Mesenchymal stem cell (in vitro differentiated cells and primary cell): ENCODE data around the gene TMEM74B.
"Not testable (repeated sequence)": the region's sequence is repeated elsewhere in the genome, so short reads cannot be mapped to it uniquely, and the experiment has no call there.

ENCODE experiments used
- DNase-seq: peaks from one replicate; pipeline ENCODE4 v3.0.0-alpha.2; 2013
- H2AFZ ChIP-seq: one replicate; pipeline ENCODE4 v1.6.1; 2013; ENCODE audit warnings: low read depth, mild to moderate bottlenecking, control low read depth, inconsistent platforms, low read length, moderate library complexity
- H2AK5ac ChIP-seq: 2 replicates; pipeline ENCODE4 v1.6.1; 2013; ENCODE audit warnings: low read length, moderate library complexity, mild to moderate bottlenecking, inconsistent platforms; ENCODE audit not compliant: severe bottlenecking
- H2BK120ac ChIP-seq: one replicate; pipeline ENCODE4 v1.6.1; 2013; ENCODE audit warnings: low read depth, mild to moderate bottlenecking, inconsistent platforms, low read length, moderate library complexity
- H2BK12ac ChIP-seq, 2 experiments: one replicate each; pipeline ENCODE4 v1.6.1; 2013; ENCODE audit warnings: inconsistent platforms in 2 of 2, low read length in 2 of 2, mild to moderate bottlenecking in 2 of 2, moderate library complexity in 2 of 2, control low read depth in 1 of 2
- H2BK15ac ChIP-seq: one replicate; pipeline ENCODE4 v1.6.1; 2013; ENCODE audit warnings: mild to moderate bottlenecking, low read depth, inconsistent platforms; ENCODE audit not compliant: poor library complexity, severe bottlenecking
- H2BK5ac ChIP-seq: 2 replicates; pipeline ENCODE4 v1.6.1; 2013; ENCODE audit warnings: low read depth, mild to moderate bottlenecking, low read length, control low read depth, inconsistent platforms; ENCODE audit not compliant: poor library complexity, severe bottlenecking
- H3K14ac ChIP-seq, 2 experiments: one replicate each; pipeline ENCODE4 v1.6.1; 2013; ENCODE audit warnings: inconsistent platforms in 2 of 2, low read length in 2 of 2, control low read depth in 1 of 2, mild to moderate bottlenecking in 1 of 2, moderate library complexity in 1 of 2
- H3K18ac ChIP-seq, 2 experiments: one replicate each; pipeline ENCODE4 v1.6.1; 2013; ENCODE audit warnings: inconsistent platforms in 2 of 2, low read length in 2 of 2, control low read depth in 1 of 2, low read depth in 1 of 2, mild to moderate bottlenecking in 1 of 2
- H3K23ac ChIP-seq, 2 experiments: one replicate each; pipeline ENCODE4 v1.6.1; 2013; ENCODE audit warnings: inconsistent platforms in 2 of 2, low read length in 2 of 2, mild to moderate bottlenecking in 2 of 2, moderate library complexity in 2 of 2, control low read depth in 1 of 2
- H3K27ac ChIP-seq: 2 replicates; pipeline ENCODE4 v1.5.1; 2013; ENCODE audit warnings: mild to moderate bottlenecking, moderate library complexity, low read length, control low read depth, inconsistent platforms; ENCODE audit not compliant: poor library complexity, severe bottlenecking
- H3K27me3 ChIP-seq, 2 experiments: 2 replicates each; pipeline versions ENCODE4 v1.6.1 to v1.7.0; 2013; ENCODE audit warnings: low read length in 2 of 2, mild to moderate bottlenecking in 2 of 2, moderate library complexity in 2 of 2, control low read depth in 1 of 2, inconsistent platforms in 1 of 2; ENCODE audit not compliant: control insufficient read depth in 1 of 2, insufficient read depth in 1 of 2
- H3K36me3 ChIP-seq, 2 experiments: 2 replicates each; pipeline versions ENCODE4 v1.6.1 to v1.7.0; 2013; ENCODE audit warnings: low read length in 2 of 2, control low read depth in 1 of 2, inconsistent platforms in 1 of 2, low read depth in 1 of 2, mild to moderate bottlenecking in 1 of 2; ENCODE audit not compliant: insufficient read depth in 2 of 2, control insufficient read depth in 1 of 2
- H3K4ac ChIP-seq, 2 experiments: one replicate each; pipeline ENCODE4 v1.6.1; 2013; ENCODE audit warnings: inconsistent platforms in 2 of 2, low read length in 2 of 2, mild to moderate bottlenecking in 2 of 2, moderate library complexity in 2 of 2, control low read depth in 1 of 2, low read depth in 1 of 2
- H3K4me1 ChIP-seq: 2 replicates; pipeline ENCODE4 v1.6.1; 2013; ENCODE audit warnings: low read depth, low read length, control low read depth; ENCODE audit not compliant: control insufficient read depth, insufficient read depth
- H3K4me2 ChIP-seq: 2 replicates; pipeline ENCODE4 v1.6.1; 2013; ENCODE audit warnings: low read length, mild to moderate bottlenecking, inconsistent platforms; ENCODE audit not compliant: poor library complexity, severe bottlenecking
- H3K4me3 ChIP-seq, 2 experiments: 2 replicates each; pipeline versions ENCODE4 v1.5.1 to v1.7.0; 2013; ENCODE audit warnings: low read length in 2 of 2, mild to moderate bottlenecking in 2 of 2, control low read depth in 1 of 2, low read depth in 1 of 2; ENCODE audit not compliant: insufficient read depth in 1 of 2
- H3K79me1 ChIP-seq: replicated peaks from 2 replicates; pipeline ENCODE4 v1.6.1; 2013; ENCODE audit warnings: mild to moderate bottlenecking, control low read depth, low read length, inconsistent platforms; ENCODE audit not compliant: poor library complexity, severe bottlenecking
- H3K9ac ChIP-seq: 2 replicates; pipeline ENCODE4 v1.7.0; 2013; ENCODE audit warnings: mild to moderate bottlenecking, low read length, moderate library complexity
- H3K9me3 ChIP-seq: 2 replicates; pipeline ENCODE4 v1.7.0; 2013; ENCODE audit warnings: mild to moderate bottlenecking, low read length; ENCODE audit not compliant: control insufficient read depth
- H4K8ac ChIP-seq: one replicate; pipeline ENCODE4 v1.6.1; 2013; ENCODE audit warnings: inconsistent platforms, mild to moderate bottlenecking, low read length, moderate library complexity
- H4K91ac ChIP-seq: one replicate; pipeline ENCODE4 v1.6.1; 2013; ENCODE audit warnings: mild to moderate bottlenecking, low read length, inconsistent platforms
- WGBS: methylation state at CpG from one replicate; pipeline ENCODE4 v1.1.7; 2013; ENCODE audit warnings: mixed read lengths; 5-methylcytosine and 5-hydroxymethylcytosine counted together

The TMEM74B gene

GRCh38 chr20:1216527-1217427, 32.0 kb upstream of the TMEM74B start:
- not testable (repeated sequence) for H2AK5ac ChIP-seq, H3K79me1 ChIP-seq, H3K9ac ChIP-seq, H3K18ac ChIP-seq, H3K27ac ChIP-seq, H3K4me1 ChIP-seq, H3K14ac ChIP-seq, H3K9me3 ChIP-seq, H3K23ac ChIP-seq, H2BK120ac ChIP-seq, DNase-seq, H4K91ac ChIP-seq, H2AFZ ChIP-seq, H3K4me3 ChIP-seq, H3K4ac ChIP-seq, H2BK12ac ChIP-seq, H2BK5ac ChIP-seq, H4K8ac ChIP-seq, H3K4me2 ChIP-seq, H2BK15ac ChIP-seq, H3K36me3 ChIP-seq
- peaks cover 0 to 24% of the 10 kb centered on the region in 2 experiments for H3K27me3 ChIP-seq
- 86% methylated on average over 19 of the region's 19 CpGs for WGBS

- Histone ChIP-seq H4K91ac (no peak overlapping the region), H3K9me3 (no peaks in the 10 kb centered on the region), H4K8ac (no peak overlapping the region), H3K9ac (no peak overlapping the region), H2AFZ (no peak overlapping the region), H3K23ac (no peak overlapping the region), H2BK15ac (no peak overlapping the region), H3K79me1 (no peaks in the 10 kb centered on the region), H3K27me3 (peaks cover 0 to 24% of the 10 kb centered on the region in 2 experiments), H3K18ac (no peak overlapping the region), H2BK5ac (no peak overlapping the region), H3K4me2 (no peak overlapping the region), H3K4ac (no peak overlapping the region), H3K36me3 (no peaks in the 10 kb centered on the region), H3K27ac (no peak overlapping the region), H3K14ac (no peak overlapping the region), H3K4me1 (no peaks in the 10 kb centered on the region), H2BK120ac (no peak overlapping the region), H3K4me3 (no peak overlapping the region), H2AK5ac (no peak overlapping the region), H2BK12ac (no peak overlapping the region)
- DNase-seq: no peak
- WGBS: 70% methylated on average over 6 of the region's 11 CpGs
These were observed 30.8 kb upstream of the TMEM74B start for GRCh38 chr20:1215386-1216170.

GRCh38 chr20:1214838-1215261, 30.1 kb upstream of the TMEM74B start:
- H3K27ac ChIP-seq: no peak overlapping the region
- H3K36me3 ChIP-seq: no peaks in the 10 kb centered on the region
- peak; percentile 21 for DNase-seq
- no peak overlapping the region for H3K9ac ChIP-seq
- H3K14ac ChIP-seq: no peak overlapping the region
- no peak overlapping the region for H3K18ac ChIP-seq
- H2BK12ac ChIP-seq: no peak overlapping the region
- H4K91ac ChIP-seq: no peak overlapping the region
- peaks cover 3 to 25% of the 10 kb centered on the region in 2 experiments for H3K27me3 ChIP-seq
- 66% methylated on average over 4 of the region's 4 CpGs for WGBS
- no peak overlapping the region for H4K8ac ChIP-seq
- no peak overlapping the region for H2AK5ac ChIP-seq
- no peak overlapping the region for H3K4me3 ChIP-seq
- H3K79me1 ChIP-seq: no peaks in the 10 kb centered on the region
- H3K9me3 ChIP-seq: no peaks in the 10 kb centered on the region
- H3K4ac ChIP-seq: no peak overlapping the region
- H3K4me2 ChIP-seq: no peak overlapping the region
- H2BK15ac ChIP-seq: no peak overlapping the region
- H3K4me1 ChIP-seq: no peaks in the 10 kb centered on the region
- H2BK120ac ChIP-seq: no peak overlapping the region
- no peak overlapping the region for H3K23ac ChIP-seq
- no peak overlapping the region for H2BK5ac ChIP-seq
- H2AFZ ChIP-seq: no peak overlapping the region
